GM21528 (cell line): ENCODE results near the gene TOGARAM2.

ENCODE experiments used
- ATAC-seq: cut with Tn5 transposase; IDR thresholded peaks from one replicate; pipeline ENCODE4 v1.9.1; 2021; ENCODE audit warnings: mild to moderate bottlenecking, moderate library complexity; ENCODE audit not compliant: unreplicated experiment, low FRiP score

TOGARAM2 gene

GRCh38 chr2:29051730-29052129 lies 70.6 kb downstream of the TOGARAM2 start:
- no peak for ATAC-seq

DNA sequence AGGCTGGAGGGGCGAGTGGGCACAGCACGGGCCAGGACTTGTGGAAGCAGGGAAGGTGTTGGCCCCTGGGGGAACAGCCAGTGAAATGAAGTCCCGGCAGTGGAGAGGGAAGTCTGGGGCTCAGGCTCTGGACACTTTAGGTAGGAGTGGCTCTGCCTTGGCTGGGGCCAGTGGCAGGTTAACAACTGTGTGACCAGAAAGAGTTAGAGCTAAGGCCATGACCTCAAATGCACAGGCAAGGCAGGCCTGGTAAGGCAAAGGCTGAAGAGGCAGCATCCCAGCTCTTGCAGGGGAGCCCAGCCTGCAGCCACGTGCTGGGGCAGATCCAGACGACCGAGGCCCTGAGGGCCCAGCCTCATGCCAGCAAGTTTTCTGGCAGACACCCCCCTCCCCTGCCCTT lies 71.7 kb downstream of the TOGARAM2 start:
- ATAC-seq: no peak

GRCh38 chr2:29053223-29053622 lies 72.1 kb downstream of the TOGARAM2 start:
- ATAC-seq: no peak

DNA sequence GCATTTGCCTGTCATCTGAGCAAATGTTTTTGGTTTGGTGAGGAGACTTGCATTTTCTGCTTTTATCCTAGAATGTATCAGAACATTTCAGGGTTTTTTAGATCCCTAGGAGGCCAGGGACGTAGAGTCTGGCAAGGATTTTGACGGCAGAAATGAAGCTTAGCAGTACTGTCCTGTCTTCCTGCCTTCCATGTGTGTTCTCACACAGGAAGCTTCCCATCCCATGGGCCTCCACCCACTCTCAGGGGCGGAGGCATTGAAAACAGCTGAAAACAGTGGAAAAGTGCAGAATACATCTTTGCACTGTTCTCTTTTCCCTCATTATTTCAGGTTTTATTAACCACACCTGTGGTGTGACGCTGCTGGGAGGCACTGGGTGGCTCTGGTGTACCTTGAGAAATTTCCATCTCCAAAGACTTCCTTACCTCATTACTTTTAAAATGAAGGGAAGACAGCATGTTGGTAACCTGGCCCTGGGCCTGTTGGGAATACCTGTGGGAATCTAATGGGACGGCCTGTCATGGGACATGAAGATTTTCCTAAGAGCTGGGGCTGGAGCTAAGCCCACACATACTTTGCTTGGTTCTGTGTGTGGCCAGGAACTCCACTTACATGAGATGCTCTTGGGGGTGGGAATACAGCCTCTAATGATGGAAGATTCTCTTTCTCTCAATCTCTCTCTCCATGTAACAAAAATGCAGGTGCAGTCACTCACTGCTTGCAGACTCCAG lies 72.7 kb downstream of the TOGARAM2 start:
- ATAC-seq: no peak

DNA sequence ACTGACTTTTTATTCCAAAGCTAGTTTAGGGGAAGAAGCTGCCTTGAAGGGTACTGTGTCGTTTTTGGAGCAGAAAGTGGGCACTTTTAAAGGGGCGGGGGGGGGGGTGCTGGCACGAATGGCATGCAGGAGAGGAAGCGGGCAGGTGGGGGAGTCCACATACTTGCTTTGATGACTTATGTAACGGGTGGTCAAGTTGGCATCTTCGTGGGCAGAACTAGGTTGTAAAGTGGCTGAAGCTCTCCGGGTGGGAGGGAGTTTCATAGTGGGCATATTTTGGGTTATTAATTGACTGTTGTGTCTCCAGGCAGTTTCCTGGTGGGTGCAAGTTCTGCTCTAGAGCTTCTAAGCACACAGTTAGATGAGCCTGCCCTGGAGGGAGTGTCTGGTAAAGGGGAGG lies 73.3 kb downstream of the TOGARAM2 start:
- ATAC-seq: no peak

- ATAC-seq: no peak
These were observed 74.5 kb downstream of the TOGARAM2 start for GRCh38 chr2:29055601-29056000.

GRCh38 chr2:29056452-29056851 lies 75.4 kb downstream of the TOGARAM2 start:
- ATAC-seq: no peak

DNA sequence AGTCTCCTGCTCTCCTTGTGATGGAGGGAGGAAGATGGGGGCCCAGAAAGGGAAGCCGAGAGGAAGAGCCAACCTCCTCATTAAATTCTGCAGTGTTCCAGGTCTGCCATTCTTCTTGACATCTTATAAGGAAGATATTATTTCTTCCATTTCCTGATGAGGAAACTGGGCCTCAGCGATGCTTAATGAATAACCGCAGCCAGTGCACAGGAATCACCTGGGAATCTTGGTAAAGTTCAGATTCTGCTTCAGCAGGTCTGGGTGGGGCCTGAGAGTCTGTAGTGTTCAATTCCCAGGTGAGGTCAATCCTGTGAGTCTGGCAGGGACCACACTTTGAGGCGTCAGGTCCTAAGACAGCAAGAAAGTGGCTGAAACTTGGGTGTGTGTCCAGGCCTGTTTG lies 75.9 kb downstream of the TOGARAM2 start:
- no peak for ATAC-seq

- no peak for ATAC-seq
These were observed 78.5 kb downstream of the TOGARAM2 start for GRCh38 chr2:29059624-29060023.

GRCh38 chr2:29060441-29060840 lies 79.3 kb downstream of the TOGARAM2 start:
- ATAC-seq: no peak

GRCh38 chr2:29061176-29061575 lies 80.1 kb downstream of the TOGARAM2 start:
- ATAC-seq: no peak

- ATAC-seq: no peak
These were observed 80.5 kb downstream of the TOGARAM2 start for GRCh38 chr2:29061616-29062015.

DNA sequence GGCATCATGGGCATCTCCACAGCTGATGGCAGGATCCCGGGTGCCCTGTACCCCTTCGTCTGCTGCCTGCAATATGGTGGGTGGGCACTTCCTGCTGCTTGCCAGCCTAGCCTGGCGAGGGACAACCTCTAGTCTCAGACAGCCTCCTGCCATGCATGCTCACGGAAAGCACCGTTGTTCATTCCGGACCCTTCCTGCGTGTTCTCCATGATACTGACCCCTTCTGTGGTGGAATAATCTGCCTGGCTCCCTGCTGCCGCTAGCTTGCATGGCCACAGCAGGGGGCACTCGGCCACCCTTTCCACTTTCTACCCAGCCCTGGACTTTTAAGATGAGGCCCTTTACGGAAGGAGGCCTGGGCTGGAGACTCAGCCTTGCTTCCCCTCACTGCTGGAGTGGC lies 81.3 kb downstream of the TOGARAM2 start:
- ATAC-seq: no peak

DNA sequence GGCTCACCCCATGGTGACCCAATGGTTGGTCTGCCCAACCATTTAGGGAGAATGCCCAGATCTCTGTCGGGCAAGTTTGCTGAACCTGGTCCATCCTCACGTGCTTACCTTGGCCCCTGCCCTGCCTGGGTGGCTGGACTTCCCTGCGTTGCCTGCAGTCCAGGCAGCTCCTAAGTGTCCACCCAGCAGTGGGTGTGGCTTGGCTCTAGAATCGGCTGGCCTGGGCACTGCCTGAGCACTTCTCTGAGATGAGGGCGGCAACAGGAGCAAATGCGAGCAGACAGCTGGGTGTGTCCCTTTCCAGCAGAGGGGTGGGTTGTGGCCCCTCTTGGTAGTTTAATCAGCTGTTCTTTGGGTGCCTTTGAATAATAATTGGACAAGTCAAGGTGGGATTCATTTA lies 82.0 kb downstream of the TOGARAM2 start:
- ATAC-seq: no peak

GRCh38 chr2:29063646-29064345 lies 82.7 kb downstream of the TOGARAM2 start:
- ATAC-seq: no peak

DNA sequence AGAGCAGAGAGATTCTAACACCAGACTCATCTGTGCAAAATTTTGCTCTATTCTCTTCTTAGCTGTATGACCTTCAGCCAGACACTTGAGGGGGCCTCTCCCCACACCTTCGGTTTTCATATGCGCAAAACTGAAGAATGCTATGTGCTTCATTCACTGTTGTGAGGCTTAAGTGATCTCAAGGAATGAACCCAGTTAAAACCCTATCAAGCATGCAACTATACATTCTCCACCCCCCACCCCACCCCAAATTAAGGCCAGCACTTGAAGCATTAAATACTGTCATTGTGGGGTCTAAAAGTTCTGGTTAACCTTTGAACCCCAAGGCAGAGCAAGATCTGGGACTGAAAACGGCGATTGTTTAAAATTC lies 83.2 kb downstream of the TOGARAM2 start:
- no peak for ATAC-seq

- no peak for ATAC-seq
These were observed 83.6 kb downstream of the TOGARAM2 start for GRCh38 chr2:29064746-29065067.

DNA sequence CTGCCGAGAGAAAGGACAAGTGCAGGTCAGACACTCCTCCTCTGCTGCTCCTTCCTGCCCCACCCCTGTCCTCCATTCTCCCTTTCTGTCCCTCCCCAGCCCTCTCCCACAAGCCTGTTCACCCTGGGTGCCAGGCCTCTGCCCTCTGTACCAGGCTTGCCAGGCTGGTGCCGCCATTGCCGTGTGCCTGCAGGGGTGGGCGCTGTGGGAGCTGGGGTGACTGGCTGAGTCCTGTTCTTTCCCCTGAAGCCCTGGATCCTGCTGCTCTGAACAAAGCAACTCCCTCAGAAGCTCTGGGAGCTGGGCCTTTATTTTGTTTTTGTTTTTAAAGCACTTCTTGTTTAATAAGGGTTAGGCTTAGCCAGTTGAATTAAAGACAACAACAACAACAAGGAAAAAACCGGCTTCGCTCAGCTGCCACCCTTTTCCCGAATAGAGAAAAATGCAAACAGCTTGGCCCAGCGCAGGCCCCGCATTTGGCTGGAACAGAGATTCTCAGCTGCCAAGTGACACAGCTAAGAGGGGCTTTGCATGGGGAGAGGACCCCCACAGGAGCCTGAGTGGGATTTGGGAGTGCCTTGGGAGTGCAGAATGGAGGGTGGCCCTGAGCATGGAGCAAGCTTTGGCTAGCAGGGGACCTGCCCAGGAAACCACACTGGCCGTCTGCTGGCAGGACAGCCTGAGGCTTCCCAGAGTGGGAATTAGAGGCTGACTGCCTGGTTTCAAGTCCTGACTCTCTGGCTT lies 84.1 kb downstream of the TOGARAM2 start:
- ATAC-seq: no peak

DNA sequence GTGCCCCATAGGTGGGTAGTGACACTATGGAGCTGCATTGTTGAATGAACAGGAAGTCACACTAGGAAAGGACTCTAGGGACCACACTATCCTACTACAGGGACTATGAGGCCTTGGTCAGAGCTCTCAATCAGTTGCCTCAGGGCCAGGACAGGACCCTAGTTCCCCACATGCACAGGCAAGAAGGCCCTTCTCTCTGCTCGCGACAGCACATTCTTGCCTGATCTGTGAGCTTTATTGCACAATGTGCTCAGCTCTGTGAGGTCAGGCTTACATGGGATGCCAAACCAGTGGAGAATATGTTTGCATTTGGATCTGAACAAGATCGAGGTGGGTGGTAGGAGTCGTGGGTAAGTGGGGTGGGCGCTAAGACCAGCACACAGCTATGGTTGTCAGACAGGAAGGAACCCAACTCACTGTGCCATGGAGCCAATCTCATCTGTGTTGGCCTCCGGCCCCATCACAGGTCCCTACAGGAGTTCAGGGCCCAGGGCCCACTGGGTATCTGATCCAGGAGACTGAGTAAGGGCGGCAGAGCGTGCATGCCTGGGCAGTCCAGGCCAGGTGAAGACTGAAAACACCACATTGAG lies 85.3 kb downstream of the TOGARAM2 start:
- ATAC-seq: no peak

- no peak for ATAC-seq
These were observed 86.0 kb downstream of the TOGARAM2 start for GRCh38 chr2:29066997-29067605.

DNA sequence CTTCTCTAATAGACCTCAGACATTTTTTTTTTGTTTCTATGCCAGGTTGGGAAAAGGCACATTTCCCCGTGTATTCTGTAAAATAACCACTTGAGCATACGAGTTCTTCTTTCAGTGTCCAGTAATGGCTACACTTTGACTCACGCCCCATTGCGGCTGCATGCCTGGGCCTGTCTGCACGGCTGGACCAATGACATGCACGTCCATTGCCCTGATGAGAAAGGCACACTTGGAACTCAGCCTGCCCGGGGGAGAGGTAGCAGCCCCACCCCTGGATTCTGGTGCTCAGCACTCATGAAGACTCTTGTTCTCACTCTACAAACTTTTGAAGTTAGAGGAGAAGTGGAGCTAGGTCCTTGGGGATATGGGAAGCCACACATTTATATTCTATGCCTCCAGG lies 87.4 kb downstream of the TOGARAM2 start:
- no peak for ATAC-seq
